GM18508 (cell line): ENCODE measurements around the gene YRDC.
"Not testable (repeated sequence)": the region's sequence is repeated elsewhere in the genome, so short reads cannot be mapped to it uniquely, and the experiment has no call there.

Source experiments
- ATAC-seq: cut with Tn5 transposase; IDR thresholded peaks from one replicate; pipeline ENCODE4 v1.9.1; 2021; ENCODE audit warnings: moderate number of reproducible peaks; ENCODE audit not compliant: insufficient read depth, unreplicated experiment

The YRDC gene

DNA sequence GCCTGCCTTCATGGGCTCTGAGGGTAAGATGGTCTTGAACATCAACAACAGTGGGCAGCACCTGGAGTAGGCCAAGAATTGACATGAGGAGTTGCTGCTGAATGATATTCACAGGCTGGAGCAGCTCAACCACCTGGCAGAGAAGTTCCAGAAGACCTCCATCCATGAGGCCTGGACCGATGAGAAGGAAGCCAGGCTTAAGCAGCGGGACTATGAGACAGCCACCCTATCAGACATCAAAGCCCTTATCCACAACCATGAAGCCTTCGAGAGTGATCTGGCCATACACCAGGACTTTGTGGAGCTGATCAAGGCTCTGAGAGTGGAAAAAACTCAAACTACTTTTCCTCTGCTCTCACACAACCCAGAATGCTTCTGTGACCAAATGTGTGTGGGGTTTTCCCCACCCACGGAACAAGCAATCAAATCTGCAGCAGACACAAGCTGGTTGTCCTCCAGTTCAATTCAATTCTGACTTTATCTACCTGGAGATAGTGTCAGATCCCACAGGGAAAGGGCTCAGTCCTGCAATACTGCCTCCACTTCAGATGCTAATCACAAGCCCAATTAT is 31.0 kb downstream of the YRDC start:
- no peak for ATAC-seq

DNA sequence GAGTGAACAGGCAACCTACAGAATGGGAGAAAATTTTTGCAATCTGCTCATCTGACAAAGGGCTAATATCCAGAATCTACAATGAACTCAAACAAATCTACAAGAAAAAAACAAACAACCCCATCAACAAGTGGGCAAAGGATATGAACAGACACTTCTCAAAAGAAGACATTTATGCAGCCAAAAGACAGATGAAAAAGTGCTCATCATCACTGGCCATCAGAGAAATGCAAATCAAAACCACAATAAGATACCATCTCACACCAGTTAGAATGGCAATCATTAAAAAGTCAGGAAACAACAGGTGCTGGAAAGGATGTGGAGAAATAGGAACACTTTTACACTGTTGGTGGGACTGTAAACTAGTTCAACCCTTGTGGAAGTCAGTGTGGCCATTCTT is 36.6 kb downstream of the YRDC start:
- ATAC-seq, result not testable (repeated sequence)

DNA sequence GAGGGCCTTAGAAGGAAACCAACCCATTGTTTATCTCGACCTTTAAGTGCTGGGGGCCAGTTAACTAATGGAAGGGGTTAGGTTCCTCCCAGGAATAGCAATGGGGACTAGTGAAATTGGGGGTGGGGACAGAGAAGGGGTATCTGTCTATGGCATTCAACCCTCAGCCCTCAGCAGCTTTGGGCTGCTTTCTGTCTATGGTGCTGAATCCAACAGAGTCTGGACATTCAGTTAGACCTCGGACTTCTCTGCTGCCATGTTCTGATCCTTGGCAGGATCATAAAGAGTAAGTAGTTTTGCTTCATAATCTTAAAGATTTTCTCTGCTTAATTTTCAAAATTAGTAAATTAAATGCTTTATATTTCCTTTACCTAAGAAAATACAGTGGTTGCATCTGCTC is 40.5 kb downstream of the YRDC start:
- no peak for ATAC-seq

DNA sequence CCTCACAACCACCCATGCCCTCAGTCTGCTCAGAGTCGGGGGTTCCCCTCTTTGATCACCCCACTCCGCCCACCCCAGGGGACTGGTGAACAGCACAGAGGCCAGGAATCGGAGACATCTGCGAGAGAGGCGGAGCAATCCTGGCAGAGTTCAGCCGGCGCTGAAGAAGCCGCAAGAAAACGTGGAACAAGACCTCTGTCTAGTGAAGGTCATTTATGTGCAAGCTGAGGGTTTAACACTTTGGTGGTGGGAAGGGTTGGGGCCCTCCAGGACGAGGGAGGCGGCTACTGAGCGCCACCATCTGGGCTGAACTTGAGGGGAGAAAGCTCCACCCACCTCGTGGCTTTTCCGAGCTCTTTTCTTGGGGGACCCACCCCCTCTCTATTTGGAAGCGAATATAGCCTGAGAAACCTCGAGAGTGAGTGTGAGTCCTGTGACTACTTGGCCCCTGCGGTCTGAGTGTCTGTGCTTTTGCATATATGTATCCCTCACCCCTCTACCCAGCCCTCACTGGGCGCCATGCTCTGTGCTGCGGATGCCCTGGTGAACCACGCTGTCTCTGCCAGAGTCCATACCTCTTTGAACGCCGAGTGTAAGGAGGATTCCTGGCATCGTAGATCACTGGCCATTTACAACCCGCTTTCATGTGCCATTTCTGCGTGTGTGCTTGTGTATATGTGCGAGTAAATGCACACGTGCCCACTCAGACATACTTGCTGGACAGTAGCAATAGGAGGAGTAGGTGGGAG is 41.9 kb downstream of the YRDC start:
- no peak for ATAC-seq

DNA sequence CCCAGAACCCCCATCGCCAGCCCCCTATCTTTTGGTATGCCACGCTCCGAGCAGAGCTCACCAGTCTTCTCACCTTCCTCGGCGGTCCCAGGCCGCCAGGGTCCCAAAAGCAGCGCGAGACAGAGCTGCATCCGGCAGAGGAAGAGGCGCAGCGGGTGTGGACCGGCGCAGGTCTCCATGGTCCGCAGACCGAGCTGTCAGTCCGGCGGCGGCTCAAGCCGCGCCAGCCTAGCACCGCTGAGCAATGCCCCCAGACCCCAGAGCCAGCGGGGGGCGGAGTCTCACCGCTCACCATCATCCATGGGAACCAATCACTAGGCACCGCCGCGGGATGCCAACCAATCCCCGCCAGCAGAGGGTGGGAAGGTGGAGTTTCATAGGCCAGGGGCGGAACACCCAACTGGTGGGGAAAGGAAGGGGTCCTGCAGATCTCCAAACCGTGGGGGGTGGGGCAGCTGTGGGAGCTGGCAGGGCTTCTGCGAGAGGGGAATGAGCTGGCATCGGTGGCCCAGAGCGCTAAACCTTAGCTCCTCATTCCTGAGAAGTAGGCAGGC is 43.0 kb downstream of the YRDC start, which contains the start of gene EPHA10:
Gene EPHA10 (minus strand): TSS at position 233 of the 554 bp plus-strand sequence. CDS start 54 bp downstream, at position 179.
- ATAC-seq, result no peak

DNA sequence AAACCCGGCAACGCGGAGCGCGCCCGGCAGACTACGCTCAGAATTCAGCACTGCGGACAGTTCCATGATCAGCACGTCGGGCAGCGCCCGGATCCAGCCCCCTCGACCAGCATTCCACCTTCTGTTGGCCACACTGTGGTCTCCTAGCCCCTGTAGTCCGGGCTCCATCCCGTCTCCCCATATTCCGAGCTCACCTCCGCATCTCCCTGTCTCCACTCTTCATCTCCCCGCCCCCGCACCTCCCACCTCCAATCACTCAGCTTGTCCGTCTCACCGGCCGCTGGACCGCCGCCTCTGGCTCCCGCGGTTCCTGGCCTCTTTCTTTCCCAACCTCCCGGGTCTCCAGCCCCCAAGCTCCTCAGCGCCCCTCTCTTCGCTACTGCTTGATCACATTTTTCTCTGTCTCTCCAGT is 43.6 kb downstream of the YRDC start:
- ATAC-seq, result no peak

DNA sequence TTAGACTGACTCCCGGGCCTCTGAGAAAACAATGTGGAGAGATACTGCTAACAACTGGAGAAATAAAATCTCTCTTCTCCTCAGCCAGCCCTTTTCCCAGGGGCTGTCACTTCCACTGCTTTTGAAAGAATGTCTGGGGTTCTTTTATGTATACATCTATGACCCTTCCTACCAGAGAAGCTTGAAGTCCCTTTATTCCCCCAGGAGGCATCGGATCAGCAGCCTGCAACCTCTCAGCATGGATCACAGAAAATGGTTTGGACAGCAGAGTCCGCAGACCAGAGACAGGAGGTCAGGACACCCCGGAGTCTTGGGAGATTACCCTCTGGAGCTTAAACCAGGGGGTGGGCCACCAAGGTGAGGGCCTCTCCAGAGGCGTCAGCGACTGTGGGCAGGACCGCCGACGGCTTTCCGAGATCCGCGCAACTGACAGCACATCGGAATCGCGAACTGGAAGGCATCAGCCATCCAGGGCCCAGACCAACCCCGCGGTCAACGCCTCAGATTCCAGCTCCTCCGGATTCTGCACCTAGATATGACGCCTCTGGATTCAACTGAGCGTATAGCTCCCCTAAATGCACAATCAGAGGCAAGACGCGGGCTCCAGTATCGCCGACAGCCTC is 44.1 kb downstream of the YRDC start:
- no peak for ATAC-seq

DNA sequence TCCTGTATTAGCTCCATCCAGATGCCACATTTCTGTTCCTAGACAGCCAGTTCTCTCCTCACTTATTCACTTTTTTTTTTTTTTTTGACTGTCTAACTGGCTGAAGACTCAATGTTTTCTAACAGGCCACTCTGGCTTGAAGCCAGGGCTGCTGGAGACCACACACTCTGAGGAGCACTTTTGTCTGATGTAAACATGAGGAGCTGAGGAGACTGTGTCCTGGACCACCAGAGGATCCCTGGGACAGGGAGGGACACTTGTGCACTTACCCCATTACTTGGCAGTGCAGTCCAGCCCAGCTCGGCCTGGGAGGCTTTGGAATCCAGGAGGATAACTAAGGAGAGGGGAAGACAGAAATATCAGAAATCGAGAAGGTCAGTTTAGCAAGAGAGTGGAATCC is 45.5 kb downstream of the YRDC start:
- no peak for ATAC-seq

DNA sequence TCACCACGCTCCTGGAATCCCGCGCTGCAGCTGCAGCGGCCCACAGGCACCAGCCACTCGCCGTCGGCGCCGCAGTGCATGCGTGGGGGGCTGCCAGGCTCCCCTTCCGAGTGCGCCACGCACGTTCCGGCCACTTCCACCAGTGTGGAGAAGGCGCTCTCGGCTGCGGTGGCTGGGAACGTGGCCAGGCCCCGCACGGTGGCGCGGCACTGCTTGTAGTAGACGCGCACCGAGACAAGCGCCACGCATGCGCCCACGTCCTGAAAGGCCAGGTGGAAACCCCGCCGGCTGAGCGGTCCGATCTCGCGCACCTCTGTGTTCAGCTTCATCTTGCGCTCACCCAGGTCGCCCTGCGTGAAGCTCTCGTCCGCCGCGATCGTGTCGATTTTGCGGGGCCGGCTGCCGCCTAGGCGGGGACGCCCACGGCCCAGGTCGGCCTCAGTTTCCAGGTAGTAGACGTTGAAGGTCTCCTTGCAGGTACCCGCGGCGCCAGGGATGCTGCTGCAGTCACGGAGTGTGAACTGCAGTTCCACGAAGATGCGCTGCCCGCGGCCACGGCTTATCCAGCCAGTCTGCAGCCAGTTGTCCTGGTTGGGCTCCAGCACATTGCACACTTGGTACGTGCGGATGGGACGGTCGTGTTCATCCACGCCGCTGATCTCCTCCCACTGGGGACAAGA is 46.5 kb downstream of the YRDC start:
- no peak for ATAC-seq

DNA sequence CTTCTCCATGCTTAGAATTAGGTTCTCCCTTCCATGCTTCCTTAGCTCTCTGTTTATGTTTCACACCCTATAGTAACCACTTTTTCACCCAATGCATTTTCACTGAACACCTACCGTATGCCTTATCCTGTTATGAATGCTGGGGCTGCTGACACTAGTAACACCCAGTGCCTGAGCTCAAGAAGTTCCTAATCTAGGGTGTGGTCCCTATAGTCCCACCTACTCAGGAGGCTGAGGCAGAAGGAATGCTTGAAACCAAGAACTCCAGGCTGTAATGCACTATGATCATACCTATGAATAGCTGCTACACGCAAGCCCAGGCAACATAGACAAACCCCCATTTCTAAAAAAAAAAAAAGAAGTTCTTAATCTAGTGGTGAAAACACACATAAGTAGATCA is 48.6 kb downstream of the YRDC start:
- no peak for ATAC-seq

DNA sequence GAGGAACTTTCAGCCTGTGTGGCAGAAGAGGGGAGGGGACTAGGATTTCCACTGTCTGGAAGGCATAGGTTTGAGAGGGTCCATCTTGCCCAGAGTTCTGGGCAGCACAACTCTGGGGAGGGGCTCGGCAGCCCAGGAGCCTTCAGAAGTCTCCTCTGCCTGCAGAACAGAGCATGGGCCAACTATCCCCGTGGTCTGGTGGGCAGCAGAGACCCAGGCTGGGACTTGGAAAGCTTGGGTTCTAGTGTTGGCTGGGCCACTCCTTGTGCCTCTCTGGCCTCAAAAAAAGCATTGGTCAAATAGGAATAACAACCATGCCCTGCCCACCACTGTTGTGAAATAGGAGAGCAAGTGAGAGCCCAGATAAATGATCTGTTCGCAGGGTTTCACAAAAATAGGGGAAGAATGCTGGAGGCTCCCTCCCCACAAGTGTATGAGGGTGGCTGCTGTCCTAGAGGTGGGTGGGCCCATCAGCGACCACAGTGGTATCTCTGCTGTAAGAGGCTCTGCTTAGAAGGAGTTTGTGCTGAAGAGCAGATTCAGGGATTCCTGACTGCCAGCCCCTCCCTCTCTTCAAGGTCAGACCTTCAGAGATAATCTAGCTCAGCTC is 52.0 kb downstream of the YRDC start:
- ATAC-seq, result no peak

DNA sequence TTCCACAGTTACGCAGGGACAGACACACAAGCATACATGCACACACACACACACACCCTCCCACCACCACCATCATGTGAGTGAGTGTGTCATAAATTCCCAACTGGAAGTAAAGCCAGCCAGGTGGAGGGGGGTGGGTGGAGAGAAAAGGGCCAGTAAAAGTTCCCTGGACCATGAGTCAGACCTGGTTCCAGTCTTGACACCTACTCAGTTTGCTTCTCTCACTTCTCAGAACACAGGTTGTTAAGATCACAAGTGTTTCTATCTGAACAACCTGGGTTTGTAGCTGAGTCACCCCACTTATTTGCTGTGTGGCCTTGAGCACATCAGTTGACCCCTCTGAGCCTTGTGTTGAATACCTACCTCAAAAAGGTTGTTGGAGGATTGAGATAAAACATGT is 52.7 kb downstream of the YRDC start:
- no peak for ATAC-seq

DNA sequence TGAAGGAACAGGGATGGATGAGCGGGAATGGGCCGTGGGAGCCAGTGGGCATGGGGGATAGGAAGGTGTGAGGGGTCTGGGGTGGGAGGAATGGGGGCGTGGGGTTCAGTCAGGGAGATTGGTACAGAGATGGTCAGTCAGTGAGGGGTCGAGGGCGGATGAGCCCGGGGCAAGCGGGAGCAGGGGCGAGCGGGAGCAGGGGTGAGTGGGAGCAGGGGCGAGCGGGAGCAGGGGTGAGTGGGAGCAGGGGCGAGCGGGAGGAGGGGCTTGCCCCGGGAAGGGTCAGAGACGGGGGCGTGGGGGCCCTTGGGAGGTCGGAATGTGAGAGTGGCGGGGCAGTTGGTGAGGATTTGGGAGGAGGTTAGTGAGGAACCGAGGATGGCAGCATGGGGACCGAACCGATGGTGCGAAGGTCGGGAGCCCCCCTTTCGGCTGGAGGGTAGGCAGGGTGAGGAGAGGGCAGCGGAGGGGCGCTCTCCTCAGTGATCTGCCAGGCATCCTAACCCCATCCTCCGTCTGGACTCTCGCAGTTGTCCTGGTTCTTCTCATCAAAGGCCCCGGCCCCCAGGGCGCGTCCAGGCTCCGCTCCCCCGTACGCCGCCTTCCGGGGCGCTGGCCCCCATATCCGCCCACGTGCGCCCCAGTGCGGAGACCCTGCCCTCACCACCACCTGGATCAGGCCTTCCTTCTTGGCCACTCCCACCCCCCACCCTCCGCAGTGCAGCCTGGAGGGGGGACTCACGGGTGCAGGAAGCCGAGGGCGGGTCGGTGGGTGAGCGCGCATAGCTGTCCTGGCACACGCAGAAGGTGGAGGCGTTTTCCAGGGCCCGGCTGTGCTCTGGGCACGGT is 54.3 kb downstream of the YRDC start:
- ATAC-seq, result no peak
